ENCODE data around the gene IPO7. TPM values are rescaled to one million over a fixed set of nuclear protein-coding genes. Genes with fewer than 3 reads are reported as not detected.

Gene IPO7
- 52.0 to 112 TPM (median 101 TPM) in 5 replicates for total RNA-seq (2022; extraction: Qiagen RNA extraction; ENCODE audit: low read depth)

DNA sequence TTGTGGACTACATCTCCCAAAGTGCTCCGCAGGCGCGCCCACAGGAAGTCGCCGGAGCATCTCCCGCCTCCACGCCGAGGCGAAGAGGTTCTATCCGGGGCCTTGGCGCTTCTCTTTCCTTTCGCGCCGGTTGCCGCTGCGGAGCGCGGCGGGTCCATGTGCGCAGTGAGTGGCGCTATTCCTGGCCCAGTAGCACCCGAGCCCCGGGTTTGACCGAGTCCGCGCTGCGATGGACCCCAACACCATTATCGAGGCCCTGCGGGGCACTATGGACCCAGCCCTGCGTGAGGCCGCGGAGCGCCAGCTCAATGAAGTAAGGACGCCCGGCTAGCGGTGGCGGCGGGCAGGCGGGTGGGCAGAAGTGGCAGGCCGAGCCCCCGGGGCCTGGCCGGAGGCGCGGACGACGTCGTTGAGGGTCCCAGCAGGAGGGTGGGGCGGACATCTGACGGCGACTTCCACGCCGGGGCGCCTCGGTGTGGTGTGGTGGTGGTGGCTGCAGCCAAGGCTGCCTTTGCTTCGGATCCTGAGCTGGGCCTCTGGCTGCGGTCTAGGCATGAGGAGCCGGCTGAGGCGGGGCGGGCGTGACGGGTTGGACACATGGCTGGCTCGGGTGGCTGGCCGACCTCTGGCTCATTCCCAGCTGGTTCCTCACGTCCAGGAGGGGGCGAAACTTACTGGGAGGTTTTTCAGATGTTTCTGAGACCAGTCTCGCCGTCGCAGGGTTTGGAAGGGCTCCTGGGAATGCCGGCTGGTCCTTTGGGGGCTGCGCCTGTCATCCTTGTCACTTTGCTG is at the start of gene IPO7:
Gene IPO7 (plus strand): TSS at position 118 of the 792 bp plus-strand sequence. CDS start 112 bp downstream, at position 230.

GRCh38 chr11:9460322-9461062 is 76.0 kb downstream of the IPO7 start, which contains the start of gene ZNF143:
Gene ZNF143 (plus strand): TSS chr11:9461012. CDS start chr11:9471309, 10,297 bp downstream.

Other genes with a start within 250 kb of the IPO7 start
- 42.7 to 53.4 TPM (median 43.9 TPM) in 5 replicates for gene DENND5A, start 119.3 kb upstream of the IPO7 start, total RNA-seq (2022; extraction: Qiagen RNA extraction; ENCODE audit: low read depth)
- gene TMEM41B, start 70.1 kb upstream of the IPO7 start, total RNA-seq (2022; extraction: Qiagen RNA extraction; ENCODE audit: low read depth): 13.7 to 29.0 TPM (median 24.8 TPM) in 5 replicates
- 10.1 to 18.2 TPM (median 13.6 TPM) in 5 replicates for gene ZNF143, start 76.4 kb downstream of the IPO7 start, total RNA-seq (2022; extraction: Qiagen RNA extraction; ENCODE audit: low read depth)
- gene WEE1, start 189.0 kb downstream of the IPO7 start, total RNA-seq (2022; extraction: Qiagen RNA extraction; ENCODE audit: low read depth): 19.0 to 28.2 TPM (median 21.6 TPM) in 5 replicates

Measured in A549 treated with RU486 at 1 μM for 4 hours (cell line).